Cortex of kidney (tissue), 1 donor: ENCODE measurements around the gene ZNF440.
"Not testable (repeated sequence)": the region's sequence is repeated elsewhere in the genome, so short reads cannot be mapped to it uniquely, and the experiment has no call there.

Experiments used
- DNase-seq: peaks from one replicate; lab custom pipeline; 2025; lab: John Stamatoyannopoulos, UW

The ZNF440 gene

DNA sequence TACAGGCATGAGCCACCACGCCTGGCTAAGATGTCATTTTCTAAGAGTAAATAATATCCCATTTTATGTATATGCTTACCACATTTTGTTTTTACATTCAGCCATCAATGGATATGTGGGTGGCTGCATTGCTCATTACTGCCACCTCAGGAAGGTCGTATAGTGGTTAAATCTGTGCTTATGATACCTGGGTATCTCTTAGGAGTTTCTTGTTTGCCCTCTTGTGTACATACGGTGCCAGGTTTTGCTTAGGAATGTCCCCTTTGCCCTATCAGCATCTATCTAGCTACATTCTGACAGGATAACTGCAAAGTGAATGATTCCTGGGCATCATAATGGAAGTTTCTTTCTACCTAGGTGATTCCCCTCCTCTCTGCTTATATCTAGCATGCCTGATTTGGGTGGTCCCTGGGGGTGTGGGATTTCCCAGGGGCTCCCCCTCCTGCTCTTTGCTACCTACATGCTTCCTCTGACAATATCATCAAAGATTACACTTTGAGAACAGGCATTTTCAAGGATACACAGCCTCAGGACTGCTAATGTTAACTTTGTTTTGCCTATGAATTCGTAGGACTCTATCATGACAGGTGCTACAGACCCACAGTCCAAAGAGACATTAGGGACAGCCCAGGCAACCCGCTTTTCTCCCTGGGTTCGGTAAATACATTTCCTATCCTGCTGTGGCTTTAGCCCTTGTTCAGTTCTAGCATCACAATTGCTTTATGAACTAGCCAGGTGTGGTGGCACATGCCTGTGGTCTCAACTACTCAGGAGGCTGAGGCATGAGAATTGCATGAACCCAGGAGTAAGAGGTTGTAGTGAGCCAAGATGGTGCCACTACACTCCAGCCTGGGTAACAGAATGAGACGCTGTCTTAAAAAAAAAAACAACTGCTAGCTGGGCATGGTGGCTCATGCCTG, 15.1 kb downstream of the ZNF440 start:
- not testable (repeated sequence) for DNase-seq

DNA sequence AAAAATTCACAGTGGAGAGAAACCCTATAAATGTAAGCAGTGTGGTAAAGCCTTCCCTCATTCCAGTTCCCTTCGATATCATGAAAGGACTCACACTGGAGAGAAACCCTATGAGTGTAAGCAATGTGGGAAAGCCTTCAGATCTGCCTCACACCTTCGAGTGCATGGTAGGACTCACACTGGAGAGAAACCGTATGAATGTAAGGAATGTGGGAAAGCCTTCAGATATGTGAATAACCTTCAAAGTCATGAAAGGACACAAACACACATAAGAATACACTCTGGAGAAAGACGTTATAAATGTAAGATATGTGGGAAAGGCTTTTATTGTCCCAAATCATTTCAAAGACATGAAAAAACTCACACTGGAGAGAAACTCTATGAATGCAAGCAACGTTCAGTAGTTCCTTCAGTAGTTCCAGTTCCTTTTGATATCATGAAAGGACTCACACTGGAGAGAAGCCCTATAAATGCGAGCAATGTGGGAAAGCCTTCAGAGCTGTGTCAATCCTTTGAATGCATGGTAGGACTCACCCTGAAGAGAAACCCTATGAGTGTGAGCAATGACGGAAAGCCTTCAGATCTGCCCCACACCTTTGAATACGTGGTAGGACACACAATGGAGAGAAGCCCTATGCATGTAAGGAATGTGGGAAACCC, 18.3 kb downstream of the ZNF440 start:
- DNase-seq = no peak

DNA sequence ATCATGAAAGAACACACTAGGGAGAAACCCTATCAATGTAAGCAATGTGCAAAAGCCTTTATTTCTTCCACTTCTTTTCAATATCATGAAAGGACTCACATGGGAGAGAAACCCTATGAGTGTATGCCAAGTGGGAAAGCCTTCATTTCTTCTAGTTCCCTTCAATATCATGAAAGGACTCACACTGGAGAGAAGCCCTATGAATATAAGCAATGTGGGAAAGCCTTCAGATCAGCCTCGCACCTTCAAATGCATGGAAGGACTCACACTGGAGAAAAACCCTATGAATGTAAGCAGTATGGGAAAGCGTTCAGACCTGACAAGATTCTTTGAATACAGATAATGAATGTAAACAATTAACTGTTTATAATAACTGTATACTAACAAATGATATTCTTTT, 19.5 kb downstream of the ZNF440 start:
- no peak for DNase-seq

DNA sequence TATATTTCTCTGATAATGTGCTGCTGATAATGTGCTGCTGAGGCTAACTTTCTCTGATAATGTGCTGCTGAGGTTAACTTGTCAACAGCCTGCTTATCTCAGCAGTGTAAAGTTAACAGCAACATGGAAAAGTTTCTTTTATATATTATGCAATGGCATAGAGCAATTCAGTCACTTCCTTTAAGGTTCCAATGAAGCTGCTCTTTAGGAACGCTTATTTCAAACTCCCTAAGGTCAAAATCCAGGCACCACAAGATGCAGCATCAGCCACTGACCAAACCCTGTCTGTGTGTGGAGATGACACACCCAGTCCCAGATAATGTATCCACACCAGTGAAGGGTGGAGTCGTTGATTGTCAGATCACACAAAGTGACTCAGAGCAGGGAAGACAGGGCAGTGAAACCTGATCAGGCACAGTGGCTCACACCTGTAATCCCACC, 21.6 kb downstream of the ZNF440 start:
- not testable (repeated sequence) for DNase-seq

DNA sequence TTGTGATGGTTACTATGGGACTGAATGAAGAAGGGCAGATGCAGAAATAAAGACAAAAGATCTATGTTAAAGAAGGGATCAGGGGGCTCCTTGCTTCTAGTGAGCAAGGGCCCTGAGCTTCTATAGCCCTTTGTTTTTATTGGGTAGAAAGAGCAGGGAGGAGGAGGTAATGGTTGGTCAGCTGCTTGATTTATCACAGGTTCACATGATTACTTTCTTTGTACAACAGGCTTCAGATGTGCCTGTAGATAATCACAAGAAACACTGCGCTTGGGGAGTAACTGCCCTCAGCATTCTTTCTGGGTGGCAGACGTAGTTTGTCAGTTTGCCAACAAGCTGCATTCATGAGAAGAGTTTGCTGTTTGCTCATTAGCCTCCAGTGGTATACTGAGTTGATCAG, 29.6 kb downstream of the ZNF440 start:
- DNase-seq = no peak

DNA sequence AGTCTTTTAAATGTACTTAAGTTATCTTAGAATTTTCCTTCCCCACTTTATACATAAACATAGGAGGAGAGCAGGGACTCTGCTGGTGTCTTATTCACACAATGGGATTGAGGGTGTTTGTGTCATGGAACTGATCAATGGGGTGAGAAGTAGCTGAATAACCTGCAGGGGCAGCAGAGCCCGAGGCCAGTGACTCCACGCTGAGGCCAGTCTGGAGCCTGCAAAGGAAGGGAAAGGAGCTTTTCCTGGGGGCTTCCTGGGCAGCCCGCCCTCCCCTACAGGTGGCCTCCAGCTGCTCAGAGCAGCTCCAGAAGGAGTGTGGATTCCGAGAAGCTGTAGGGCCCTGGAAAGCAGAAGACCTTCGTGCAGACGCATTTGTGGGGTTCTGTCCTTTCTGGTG, 33.5 kb downstream of the ZNF440 start:
- not testable (repeated sequence) for DNase-seq

DNA sequence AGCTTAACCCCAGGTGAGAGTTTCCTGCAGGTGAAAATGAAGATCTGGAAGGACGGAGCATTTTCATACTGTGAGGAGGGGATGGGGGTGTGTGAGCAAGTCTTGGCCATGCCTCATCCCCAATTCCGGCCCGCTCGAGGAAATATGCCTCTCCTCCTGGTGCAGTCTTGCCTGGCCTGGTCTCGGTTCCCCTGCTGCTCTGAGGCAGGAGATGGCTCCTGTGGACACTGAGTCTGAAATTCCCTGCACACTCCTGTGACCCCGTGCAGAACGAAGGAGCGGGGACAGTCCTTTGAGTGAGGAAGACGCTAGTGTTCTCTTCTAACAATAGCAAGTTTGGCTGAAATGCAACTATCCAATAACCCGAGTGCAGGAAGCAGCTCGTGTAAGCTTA, 34.1 kb downstream of the ZNF440 start:
- no peak for DNase-seq

DNA sequence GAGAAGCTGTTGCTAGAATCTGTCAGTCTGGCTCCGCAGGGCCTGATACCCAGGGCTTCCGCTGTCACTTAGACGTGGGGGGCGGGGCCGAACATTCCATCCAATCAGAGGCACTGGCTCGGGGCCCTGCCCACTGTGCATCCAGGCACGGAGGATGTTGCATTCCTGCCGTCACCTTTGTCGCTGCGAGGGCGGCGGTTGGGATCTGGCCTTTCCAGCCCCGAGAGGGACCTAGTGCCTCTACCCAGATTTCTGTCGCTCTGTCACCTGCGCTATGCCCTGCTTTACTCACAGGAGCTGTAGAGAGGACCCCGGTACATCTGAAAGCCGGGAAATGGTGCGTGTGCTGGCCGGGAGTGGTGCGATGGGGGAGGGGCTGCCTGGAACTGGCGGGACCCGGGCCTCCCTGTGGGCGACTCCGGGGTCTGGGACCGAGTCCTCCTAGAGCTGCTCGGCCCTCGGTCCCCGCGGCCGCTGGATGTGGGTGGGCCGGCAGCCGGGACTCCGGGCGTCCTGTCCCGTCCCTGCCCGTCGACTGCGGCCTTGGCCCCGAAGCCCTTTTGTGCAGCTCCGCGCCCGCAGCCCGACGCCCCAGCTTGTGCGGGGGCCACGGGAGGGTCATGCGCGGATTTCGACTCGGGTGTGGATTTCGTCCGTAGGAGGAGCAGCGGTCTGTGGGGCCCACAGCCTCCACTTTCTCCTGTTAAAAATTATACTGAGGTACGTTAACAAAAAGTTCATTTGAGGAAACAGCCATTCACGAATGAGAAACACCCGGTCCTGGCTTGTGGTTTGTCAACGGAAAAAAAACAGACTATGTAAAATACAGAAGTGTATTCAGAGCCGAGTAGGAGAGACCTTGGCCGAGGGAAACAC, 34.8 kb downstream of the ZNF440 start, which contains the start of gene ZNF439:
Gene ZNF439 (plus strand): TSS at position 133 of the 876 bp plus-strand sequence. CDS start 142 bp downstream, at position 275.
- DNase-seq = no peak

DNA sequence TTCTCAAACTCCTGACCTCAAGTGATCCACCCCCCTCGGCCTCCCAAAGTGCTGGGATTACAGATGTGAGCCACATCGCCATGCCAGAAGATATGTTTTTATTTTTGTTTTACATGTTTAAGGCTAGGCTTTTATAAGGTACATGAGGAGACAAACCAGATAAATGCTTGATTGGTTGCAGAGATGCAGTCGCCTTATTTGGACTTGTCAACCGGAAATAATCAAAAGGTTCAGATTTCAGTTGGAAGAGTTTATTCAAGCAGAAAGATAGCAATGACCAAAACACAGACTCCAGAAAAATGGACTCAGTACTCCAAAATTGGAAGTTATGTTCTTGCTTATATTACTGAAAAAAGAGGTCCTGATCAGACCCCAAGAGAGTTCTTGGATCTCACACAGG, 36.2 kb downstream of the ZNF440 start:
- not testable (repeated sequence) for DNase-seq

DNA sequence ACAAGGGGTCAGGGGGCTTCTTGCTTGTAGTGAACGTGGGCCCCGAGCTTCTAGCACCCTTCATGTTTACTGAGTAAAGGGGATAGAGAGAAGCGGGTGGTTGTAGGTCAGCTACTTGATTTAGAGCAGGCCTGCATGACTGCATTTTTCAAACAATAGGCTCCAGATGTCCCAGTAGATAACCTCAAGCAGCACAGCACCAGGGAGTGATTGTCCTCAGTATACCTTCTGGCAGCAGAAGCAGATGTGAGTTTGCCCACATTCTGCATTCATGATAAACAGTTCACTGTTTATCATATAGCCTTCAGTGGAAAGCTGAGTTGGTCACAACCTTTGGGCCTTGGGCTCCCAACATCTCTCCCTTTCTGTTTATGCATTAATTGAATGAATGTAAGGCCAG, 39.3 kb downstream of the ZNF440 start:
- DNase-seq = no peak

DNA sequence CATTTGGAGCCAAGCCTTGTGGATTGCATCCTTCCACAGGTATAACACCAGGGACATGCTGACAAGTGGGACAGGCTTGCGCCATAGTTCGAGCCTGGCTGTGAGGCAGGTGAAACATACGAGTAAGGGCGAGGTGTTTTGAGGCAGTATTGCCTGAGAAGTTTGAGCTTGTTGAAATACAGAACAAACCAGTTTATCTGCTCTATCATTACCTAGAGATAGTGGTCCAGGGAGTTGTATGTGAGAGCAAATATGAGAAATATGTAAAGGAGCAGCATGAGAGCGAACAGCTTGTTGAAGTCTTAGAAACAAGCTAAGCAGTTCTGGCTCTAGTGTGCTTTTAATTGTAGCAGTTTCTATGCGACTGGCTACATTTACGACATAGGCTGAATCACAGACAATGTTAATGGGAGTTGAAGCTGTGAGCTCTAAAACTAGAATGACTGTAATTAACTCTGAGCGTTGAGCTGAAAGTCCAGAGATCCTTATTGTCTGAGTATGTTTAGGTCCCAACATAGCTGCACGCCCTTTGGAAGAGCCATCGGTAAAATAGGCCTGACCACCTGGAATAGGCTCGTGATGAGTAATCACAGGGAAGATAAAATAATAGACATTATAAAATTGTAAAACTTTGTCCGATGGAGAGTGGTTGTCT, 42.6 kb downstream of the ZNF440 start:
- no peak for DNase-seq

DNA sequence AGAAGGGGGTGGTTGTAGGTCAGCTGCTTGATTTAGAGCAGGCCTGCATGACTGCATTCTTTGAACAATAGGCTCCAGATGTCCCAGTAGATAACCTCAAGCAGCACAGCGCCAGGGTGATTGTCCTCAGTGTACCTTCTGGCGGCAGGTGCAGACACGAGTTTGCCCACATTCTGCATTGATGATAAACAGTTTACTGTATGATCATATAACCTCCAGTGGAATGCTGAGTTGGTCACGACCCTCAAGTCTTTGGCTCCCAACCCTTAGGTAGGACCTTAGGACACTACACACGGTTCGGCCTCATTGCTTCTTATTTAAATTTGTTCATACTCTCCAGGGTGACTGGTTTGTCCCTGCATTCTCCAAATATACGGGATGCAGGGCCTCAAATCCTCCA, 46.6 kb downstream of the ZNF440 start:
- DNase-seq = no peak

DNA sequence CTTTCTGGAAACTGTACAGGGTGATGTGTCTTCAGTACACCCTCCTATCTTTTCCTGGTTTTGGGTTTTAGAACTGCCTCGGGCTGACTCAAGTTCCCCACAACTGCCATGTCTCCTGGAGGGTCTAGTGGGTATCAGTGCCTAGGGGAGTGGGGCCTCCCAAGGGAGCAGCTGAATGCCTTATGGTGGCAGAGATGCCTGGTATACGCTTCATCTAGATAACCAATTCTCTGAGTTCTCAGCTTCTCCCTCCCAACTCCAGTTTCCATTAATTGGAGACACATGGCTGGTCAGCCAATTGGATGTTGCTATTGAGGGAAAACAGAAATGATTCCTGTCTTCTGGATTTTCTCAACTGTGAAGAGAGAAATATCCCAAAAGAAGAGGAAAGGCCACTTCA, 47.2 kb downstream of the ZNF440 start:
- DNase-seq = no peak

DNA sequence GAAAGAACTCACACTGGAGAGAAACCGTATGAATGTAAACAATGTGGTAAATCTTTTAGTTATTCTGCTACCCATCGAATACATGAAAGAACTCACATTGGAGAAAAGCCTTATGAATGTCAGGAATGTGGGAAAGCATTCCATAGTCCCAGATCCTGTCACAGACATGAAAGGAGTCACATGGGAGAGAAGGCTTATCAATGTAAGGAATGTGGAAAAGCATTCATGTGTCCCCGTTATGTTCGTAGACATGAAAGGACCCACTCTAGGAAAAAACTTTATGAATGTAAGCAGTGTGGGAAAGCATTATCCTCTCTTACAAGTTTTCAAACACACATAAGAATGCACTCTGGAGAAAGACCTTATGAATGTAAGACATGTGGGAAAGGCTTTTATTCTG, 53.7 kb downstream of the ZNF440 start:
- not testable (repeated sequence) for DNase-seq

DNA sequence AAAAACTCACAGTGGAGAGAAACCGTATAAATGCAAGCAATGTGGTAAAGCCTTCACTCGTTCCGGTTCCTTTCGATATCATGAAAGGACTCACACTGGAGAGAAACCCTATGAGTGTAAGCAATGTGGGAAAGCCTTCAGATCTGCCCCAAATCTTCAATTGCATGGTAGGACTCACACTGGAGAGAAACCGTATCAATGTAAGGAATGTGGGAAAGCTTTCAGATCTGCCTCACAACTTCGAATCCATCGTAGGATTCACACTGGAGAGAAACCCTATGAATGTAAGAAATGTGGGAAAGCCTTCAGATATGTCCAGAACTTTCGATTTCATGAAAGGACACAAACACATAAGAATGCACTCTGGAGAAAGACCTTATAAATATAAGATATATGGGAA, 54.1 kb downstream of the ZNF440 start:
- no peak for DNase-seq

DNA sequence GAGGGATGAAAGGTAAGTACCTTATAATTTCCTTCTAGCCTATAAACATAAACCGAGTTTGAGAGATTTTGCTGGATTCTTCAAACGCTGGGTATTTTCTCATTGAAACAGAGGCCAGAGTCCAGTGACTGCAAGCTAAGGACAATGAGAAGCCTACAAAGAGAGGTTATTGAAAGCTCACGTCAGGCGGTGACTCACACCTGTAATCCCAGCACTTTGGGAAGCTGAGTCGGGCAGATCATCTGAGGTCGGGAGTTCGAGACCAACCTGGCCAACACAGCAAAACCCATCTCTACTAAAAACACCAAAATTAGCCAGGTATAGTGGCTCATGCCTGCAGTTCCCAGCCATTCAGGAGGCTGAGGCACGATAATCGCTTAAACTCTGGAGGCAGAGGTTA, 58.6 kb downstream of the ZNF440 start:
- no peak for DNase-seq

DNA sequence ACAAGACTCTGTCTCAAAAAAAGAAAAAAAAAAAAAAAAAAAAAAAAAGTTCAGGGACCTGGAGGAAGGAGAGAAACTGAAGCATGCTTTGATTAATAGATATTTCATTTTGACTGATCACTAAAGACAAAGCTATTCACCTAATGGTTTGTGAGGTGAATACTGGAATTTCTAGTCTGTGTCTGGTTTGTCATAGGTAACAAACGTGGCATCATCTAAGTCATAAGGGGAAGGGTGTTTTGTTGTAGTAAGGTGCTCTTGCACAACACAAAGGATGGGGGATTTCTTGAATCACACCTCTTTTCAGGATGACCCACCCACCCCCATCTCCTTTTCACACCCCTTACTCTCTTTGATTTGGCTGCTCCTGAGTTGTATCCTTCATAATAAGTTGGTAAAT, 59.7 kb downstream of the ZNF440 start:
- DNase-seq = no peak

DNA sequence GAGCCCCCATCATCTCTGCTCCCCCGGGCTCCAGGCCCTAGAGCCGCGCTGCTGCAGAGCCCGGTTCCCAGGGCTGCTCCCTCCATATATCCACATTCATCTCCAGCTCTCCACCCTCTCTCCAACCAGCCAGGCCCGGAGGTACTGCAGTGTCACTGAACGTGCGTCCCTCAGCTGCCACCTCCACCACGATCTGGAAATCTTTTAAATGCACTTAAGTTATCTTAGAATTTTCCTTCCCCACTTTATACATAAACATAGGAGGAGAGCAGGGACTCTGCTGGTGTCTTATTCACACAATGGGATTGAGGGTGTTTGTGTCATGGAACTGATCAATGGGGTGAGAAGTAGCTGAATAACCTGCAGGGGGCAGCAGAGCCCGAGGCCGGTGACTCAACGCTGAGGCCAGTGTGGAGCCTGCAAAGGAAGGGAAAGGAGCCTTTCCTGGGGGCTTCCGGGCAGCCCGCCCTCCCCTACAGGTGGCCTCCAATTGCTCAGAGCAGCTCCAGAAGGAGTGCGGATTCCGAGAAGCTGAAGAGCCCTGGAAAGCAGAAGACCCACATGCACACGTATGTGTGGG, 65.7 kb downstream of the ZNF440 start:
- DNase-seq = not testable (repeated sequence)

DNA sequence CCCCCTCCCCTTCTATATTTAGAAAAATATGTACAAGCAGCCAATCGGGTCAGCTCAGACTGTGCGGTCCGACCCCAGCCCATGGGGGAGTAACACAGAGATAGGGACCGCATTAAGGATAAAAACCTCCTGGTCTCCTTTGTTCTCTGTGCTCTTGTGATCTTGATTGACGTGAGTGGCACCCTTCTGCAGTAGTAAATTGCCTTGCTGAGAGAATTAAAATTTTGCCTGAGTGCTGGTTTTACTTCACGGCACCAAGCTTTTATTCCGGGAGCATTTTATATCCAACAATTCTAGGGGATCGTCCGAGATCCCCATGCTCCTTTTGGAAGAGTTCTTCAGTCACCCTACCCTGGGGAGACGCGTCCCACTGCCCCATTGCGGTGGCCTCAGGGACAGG, 66.5 kb downstream of the ZNF440 start:
- DNase-seq = no peak

DNA sequence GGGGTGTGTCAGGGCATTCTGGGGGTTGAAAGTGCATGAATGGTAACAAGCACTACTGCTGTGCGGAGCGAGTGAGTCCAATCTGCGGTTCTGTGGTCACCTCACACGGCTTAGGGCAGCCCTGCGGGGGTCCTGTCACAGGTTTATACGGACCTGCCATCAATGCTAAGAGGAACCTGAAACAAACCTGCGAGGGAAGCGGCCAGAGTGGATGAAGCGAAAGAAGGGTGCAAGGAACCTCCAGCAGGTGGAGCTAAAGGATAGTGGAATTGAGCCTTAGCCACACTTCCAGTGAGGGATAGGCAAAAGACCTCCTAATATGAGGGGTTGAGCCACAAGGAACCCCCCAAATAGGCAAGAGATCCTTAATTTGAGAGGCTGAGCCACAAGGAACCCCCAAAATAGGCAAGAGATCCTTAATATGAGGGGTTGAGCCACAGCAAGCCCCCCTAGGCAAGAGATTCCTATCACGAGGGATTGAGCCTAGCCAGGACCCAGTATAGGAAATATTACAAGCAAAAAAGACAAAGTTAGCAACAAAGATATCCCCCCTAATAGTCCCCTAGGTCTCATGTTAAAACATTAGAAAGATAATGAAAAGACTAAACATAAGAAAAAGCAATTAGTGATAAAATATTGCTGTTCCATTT, 67.2 kb downstream of the ZNF440 start:
- DNase-seq = no peak

DNA sequence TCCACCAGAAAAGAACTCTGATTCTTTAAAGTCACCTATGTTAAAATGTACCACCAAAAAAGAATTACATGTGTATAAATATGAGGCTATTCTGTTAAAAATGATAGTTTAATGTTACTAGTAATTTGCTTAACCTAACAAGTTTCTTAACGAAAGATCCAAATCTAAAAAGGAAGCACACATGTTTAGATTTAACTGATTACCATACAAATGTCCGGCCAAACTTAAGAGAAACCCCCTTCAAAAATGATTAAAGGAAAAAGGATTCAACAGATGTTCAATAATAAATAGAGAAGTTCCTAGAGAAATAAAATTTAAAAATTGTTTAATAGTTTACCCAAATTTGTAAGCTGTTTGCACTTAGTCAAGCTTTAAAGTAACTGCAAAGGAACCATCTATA, 68.5 kb downstream of the ZNF440 start:
- DNase-seq = no peak
